Inflammatory macrophage treated with lipopolysaccharide for 4 hours (primary cell): ENCODE data around the gene TEDDM1.

Experiments
- DNase-seq: peaks from one replicate; pipeline ENCODE4 v3.0.0-alpha.2; 2020

The TEDDM1 gene

DNA sequence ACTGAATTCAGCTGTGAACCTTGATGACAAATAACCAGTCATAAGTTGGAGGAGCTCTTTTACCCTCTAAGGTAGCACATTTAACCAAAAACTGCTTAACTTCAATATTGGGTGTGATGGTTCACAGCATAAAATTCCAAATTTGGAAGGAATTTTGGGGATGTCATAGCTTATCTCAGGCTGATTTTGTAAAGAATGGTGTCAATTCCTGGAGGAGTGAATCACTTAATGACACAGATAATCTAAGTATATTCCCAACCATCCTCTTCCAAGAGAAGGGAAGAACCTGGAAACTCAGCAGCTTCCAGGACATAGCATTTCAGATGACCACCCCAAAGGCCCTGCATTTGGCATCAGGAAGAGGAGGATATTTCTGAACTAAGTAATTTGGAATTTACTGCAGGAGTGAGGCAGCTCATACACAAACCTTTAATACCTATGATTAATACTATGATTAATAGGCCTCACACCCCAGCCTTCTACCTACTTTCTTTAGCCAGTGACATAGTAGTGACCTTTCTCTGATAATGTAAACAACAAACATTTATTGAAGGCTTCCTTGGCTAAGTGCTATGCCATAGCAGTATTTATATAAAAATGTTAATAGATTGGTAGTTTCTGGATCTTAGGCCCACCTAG lies 23.4 kb downstream of the TEDDM1 start:
- DNase-seq: no peak

DNA sequence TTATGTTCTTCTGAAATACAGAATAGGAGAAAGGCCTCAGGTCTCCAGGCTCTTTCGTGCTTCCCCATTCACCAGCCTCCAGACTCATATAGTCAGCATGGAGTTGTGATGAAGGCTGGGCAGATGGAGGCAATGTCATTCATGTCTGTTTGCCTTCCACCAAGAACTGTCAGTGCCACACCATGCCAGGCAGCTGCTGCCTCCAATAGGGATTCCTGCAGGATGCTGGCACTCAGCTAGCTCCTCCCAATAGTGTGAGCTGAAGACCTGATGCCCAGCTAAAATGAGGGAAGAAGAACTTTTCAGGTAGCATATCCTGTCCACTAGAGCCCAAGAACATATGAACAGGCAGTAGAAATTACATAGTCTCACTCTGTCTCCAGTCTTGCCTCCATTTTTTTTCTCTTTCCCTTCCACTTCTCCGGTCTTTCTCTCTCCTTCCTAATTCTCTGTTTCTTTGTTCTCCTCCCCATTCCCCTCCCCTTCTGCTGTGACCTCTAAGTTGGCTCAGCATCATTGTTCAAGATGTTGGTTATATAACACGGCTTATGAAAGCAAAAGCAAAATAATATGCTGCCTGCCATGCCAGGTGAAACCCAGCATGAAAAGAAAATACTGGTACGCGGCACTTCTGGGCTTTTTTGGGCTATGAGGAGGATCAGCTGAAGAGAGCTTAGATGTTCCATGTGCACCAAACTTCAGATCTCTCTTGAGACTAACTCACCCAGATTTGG lies 26.2 kb downstream of the TEDDM1 start:
- DNase-seq: no peak

DNA sequence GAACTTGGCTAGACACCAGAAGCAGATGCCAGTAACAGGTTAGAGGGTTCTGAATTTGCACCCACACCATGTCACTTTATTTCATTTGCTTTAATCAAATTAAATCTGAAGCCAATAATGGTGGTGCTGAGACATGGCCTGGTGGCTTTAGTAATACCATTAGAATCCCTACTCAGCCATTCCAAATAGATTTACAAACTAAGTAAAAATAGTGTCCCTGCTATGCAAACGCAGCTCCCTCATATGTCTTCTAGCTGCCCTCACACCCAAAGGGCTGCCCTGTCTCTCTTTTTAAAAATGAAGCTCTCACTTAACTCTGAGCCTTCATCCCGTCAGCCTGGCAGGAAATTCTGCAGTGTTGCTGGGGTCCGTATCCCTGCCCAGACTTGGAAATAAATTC lies 29.9 kb downstream of the TEDDM1 start:
- DNase-seq: no peak

DNA sequence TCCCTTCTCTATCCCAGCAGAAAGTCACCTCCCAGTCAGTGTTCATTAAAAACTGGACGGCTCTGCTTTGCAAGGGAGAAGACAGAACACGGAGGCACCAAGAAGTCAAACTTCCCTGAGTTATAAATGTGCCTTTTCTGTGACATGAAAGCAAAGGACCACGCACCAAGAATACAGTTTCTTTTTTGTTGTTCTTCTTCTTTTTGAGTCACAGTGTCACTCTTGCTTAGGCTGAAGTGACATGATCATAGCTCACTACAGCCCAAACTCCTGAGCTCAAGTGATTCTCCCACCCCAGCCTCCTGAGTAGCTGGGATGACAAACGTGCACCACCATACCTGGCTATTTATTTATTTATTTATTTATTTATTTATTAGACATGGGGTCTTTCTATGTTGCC lies 31.6 kb downstream of the TEDDM1 start:
- no peak for DNase-seq

DNA sequence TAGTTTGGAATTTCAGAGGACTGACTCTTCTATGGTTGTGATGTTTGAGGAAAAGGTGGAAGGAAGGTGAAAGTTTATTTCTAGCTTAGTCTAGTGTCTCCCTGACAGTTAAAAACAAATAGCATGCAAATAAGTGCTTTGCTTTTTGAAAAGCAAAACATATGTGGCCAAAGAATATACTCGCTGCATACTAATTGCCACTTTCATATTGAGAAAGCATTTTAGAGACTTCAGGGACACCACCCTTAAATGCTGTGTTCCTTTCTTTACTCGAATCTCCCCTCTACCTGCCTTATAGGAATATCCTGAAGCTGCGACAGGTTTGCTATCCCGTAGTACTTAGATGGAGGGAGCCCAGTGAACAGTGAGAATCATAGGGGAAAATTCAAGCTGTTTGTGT lies 32.1 kb downstream of the TEDDM1 start:
- no peak for DNase-seq

DNA sequence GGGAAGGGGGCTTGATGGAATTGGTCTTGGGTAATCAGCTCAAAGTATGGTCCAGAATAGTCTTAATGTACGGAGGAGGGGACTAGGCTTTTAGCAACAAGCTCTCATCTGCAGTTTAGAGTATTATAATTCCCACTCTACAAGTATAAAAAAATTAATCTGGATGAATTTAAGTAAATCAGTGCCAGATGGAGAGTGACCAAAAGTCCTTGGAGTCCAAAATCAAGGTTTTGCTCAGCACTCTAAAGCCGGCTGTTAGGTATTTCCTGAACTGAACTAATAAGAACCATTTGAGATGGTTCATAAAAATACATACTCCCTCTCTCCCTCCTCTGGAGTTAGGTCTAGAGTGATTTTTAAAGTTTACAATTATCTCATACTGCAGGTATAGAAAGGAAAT lies 32.5 kb downstream of the TEDDM1 start:
- no peak for DNase-seq

DNA sequence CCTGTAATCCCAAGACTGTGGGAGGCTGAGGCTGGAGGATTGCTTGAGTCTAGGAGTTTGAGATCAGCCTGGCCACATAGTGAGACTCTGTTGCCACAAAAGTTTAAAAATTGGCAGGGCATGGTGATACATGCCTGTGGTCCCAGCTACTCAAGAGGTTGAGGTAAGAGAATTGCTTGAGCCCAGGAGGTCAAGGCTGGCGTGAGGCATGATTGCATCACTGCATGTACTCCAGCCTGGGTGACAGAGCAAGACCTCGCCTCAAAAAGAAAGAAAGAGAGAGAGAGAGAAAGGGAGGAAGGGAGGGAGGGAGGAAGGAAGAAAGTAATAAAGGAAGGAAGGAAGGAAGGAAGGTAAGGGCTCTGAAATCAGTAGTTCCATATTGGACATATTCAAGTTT lies 33.9 kb downstream of the TEDDM1 start:
- DNase-seq: no peak

DNA sequence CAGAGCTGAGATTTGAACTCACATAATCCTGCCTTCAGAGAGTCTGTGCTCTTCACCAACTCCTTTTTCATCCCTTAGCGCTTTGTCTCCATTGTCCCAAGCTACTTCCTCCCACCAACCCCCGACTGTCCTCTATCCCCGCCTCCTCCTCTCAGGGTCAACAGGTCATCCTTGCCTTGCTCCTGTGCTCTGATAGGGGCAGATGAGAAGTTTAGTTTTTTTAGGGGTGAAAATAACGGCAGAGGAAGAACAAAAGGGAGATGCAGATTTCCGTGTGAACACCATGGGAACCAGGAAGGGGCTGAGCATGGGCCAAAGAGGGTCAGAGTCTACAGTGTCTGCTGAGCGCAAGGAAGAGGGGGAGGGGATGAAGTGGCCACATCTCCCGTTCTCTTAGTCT lies 40.8 kb downstream of the TEDDM1 start:
- DNase-seq: no peak

DNA sequence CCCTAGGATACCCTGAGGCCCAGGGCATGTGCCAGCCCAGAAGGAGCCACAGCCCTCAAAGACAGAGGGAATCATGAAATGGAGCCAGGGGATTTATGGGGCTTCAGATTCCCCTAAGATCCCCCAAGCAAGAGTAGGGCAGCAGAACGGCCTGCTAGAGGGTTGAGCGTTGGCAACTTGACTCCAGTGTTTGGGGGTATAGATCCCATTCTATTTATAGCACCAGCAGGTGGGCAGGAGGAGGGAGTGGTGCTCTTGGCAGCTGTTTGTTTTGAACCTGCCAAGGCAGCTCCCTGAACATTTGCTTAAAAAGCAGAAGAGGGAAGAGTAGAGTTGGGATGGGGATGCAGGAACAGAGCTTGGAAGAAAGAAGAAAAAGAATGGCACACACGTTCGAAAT lies 42.6 kb downstream of the TEDDM1 start:
- no peak for DNase-seq

DNA sequence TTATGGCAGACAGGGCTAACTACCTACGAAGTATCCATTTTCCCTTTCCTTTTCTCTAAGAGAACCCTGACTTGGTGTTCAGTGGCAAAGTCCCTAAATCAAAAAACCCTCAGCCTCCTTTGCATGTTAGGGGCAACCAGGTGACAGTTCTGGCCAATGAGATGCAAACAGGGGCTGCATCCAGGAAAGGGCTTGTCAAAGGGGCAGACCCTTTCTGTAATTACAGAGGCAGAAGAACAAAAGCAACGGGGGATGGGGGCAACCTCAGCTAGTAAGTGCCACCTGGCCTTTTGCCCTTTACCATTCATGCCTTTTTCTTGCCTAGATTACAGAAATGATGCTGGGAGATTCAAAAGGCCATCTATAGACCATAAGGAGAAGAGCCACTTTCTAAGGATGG lies 43.3 kb downstream of the TEDDM1 start:
- DNase-seq: no peak

DNA sequence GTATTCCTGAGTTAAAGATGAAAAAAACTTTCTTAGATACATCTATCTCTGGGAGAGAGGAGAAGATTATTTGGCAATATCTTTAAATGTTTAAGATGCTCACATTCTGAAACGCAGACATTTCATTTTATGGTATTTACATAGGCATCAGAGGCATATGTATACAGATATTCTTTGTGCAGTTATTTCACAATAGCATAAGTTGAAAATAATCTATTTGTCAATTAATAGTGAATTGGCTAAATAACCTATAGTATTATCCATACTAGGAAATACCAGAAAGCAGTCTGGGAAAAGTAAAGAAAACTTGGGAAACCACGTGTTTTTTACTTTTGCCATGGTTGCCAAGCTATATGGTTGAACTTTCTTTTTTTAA lies 44.8 kb downstream of the TEDDM1 start:
- DNase-seq: no peak

DNA sequence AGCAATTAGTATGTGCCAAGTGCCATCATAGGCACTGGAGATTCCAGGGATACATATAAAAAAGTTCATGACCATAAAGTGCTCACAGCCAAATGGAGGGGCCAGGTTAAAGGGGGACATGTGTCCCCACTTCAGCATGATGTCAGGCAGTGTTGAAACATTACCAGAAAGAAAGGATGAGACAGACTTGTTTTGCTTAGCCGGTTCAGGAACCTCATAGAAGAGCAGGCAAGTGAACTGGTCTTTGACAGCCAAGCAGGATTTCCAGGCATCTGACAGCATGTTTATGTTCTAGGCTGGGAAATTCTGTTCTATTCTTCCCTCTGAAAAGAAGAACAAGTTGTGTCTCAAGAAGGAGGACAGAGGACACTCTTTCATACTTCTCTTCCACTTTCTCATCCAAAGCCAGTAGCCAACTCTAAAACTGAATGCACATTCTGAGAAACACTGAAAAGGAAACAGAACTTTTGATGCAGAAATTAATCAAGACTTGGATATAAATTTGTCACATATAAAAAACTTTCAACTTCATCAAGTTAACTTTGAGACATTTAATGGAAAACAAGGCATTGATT lies 48.6 kb downstream of the TEDDM1 start:
- DNase-seq: peak; percentile 7

DNA sequence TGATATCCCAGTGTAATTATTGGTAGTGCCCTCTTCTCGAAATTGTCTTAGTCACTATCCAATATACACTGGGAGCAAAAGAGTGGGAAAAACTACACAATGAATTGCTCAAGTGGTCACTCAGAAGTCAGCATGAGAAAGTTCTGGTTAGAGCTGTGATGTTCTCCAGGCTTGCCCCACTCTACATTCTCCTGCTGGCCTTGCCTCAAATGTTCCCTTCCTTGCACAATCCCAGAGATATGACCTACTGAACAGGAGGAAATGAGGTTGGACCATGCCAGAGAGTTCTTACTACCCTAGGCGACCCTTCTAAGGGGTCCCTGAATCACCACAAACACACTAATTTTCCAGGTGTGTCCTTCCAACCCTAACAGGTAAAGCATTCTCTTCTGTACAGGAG lies 49.6 kb downstream of the TEDDM1 start:
- DNase-seq: peak; percentile 19

DNA sequence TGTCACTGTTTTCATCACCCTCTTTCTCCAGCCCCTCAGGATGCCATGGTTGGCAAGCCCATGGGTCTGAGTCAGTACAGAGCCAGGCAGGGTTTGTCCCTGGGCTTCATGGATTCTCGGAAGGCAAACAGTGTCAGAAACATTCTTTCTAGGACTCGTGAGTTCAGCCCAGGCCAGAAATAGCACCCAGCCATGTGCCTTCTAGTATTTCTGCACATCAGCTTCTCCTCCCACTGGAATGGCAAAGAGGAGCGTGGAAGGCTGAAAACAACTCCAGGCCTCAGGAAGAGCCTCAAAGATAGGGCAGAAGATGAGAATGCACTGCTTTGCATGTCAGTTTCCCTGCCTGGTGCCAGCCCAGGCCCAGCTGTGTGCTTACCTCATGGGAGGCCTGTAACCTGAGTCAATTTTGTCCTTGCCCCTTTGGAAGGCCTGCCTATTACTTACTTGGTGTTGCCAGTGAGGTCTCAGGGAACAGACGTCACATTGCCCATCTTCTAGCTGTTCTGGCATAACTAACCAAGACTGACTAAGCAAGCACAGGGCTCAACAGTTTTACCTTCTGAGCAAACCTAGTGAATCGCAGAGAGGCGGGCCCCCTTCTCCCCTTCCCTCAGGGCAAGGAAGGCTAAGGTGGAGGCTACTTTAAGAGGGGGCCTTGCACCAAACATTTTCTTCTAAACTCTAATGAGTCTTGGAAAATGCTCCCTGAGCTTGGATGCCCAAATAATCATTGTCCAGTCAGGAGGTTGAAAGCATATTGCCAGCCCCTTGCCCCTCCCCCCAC lies 51.3 kb downstream of the TEDDM1 start:
- DNase-seq: no peak
